ENCODE measurements around the gene PDX1. TPM values are rescaled to one million over a fixed set of nuclear protein-coding genes. Genes with fewer than 3 reads are reported as not detected.
"Not testable (repeated sequence)": the region's sequence is repeated elsewhere in the genome, so short reads cannot be mapped to it uniquely, and the experiment has no call there.

PDX1 gene
- total and polyA plus RNA-seq, 8 donors, result not detected

GRCh38 chr13:27962128-27962841 is 42.5 kb downstream of the PDX1 start:
- Histone ChIP-seq H3K9me3 (no peaks in the 10 kb centered on the region), H3K4me1 (peaks cover 13 to 27% of the 10 kb centered on the region in 2 donors), H3K36me3 (no peaks in the 10 kb centered on the region), H3K4me3 (no peak overlapping the region), H3K27me3 (peaks cover 96 to 100% of the 10 kb centered on the region in 2 donors), H3K27ac (no peak overlapping the region)
- ATAC-seq (no peak), DNase-seq (no peak)
- TF ChIP-seq CTCF (IDR thresholded peaks at IDR 0.05), result no peak
- intact Hi-C loops (cut with DNase I), result no loop called here

DNA sequence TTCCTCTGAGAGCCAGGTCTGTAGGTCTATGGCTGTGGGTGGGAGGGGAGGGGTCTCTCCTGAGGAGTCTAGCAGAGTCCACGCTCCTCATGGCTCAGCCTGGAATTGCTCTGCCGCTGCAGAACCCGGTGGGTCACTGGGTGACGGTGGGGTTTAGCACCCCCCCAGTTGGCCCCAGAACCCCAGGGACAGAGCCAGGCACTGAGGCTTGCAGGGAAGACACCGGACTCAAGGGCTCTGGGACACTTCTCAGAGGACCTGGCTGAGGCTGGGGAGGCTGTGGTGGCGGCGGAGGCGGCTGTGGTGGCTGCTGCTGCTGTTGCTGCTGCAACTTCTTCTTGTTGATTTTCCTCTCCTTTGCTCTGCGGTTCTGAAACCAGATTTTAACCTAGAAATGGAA is 43.2 kb downstream of the PDX1 start:
- Histone ChIP-seq H3K4me3 (no peak overlapping the region), H3K27me3 (peaks cover 96 to 100% of the 10 kb centered on the region in 2 donors), H3K27ac (no peak overlapping the region), H3K4me1 (peaks cover 13 to 34% of the 10 kb centered on the region in 2 donors), H3K9me3 (no peaks in the 10 kb centered on the region), H3K36me3 (no peaks in the 10 kb centered on the region)
- no peak for TF ChIP-seq CTCF (IDR thresholded peaks at IDR 0.05)
- DNase-seq (no peak), ATAC-seq (no peak)
- intact Hi-C loops (cut with DNase I), result no loop called here

GRCh38 chr13:27963491-27963890 is 43.7 kb downstream of the PDX1 start:
- Histone ChIP-seq H3K4me1 (peaks cover 13 to 39% of the 10 kb centered on the region in 2 donors), H3K36me3 (no peaks in the 10 kb centered on the region), H3K27me3 (peaks cover 96 to 100% of the 10 kb centered on the region in 2 donors), H3K27ac (no peak overlapping the region), H3K4me3 (no peak overlapping the region), H3K9me3 (no peaks in the 10 kb centered on the region)
- ATAC-seq (no peak), DNase-seq (no peak)
- intact Hi-C loops (cut with DNase I), result no loop called here
- no peak for TF ChIP-seq CTCF (IDR thresholded peaks at IDR 0.05)

- ATAC-seq; H3K9me3 ChIP-seq; DNase-seq; H3K27ac ChIP-seq; H3K4me3 ChIP-seq; H3K36me3 ChIP-seq; intact Hi-C loops (cut with DNase I): not testable (repeated sequence)
- H3K4me1 ChIP-seq, result peaks cover 13 to 46% of the 10 kb centered on the region in 2 donors
- H3K27me3 ChIP-seq, result peaks cover 96 to 100% of the 10 kb centered on the region in 2 donors
Observed at GRCh38 chr13:27964206-27964605, 44.4 kb downstream of the PDX1 start.

- no peak for TF ChIP-seq CTCF (IDR thresholded peaks at IDR 0.05)
Observed at GRCh38 chr13:27964741-27965323, 45.0 kb downstream of the PDX1 start.

More at GRCh38 chr13:27964741-27965323, 45.0 kb downstream of the PDX1 start:
- intact Hi-C loops (cut with DNase I), result no loop called here
- ATAC-seq (no peak), DNase-seq (no peak)
- H3K27me3 ChIP-seq, result peaks cover 96 to 100% of the 10 kb centered on the region in 2 donors
- peaks cover 11 to 46% of the 10 kb centered on the region in 2 donors for H3K4me1 ChIP-seq
- H3K36me3 ChIP-seq, result no peaks in the 10 kb centered on the region
- no peaks in the 10 kb centered on the region for H3K9me3 ChIP-seq
- no peak overlapping the region for H3K27ac ChIP-seq
- H3K4me3 ChIP-seq, result no peak overlapping the region
